ENCODE data around the gene ICAM4.

ICAM4 gene

GRCh38 chr19:10252707-10253106 is 34.0 kb upstream of the ICAM4 start:
- peaks cover 24% of the 10 kb centered on the region; the same call in 1 of the 2 replicates for H4K20me1 ChIP-seq
- peaks cover 45% of the 10 kb centered on the region for H3K36me3 ChIP-seq
- H3K27ac ChIP-seq = peak overlapping the region; percentile 85

GRCh38 chr19:10254244-10254643 is 32.5 kb upstream of the ICAM4 start:
- Histone ChIP-seq H3K4me2 (no peak overlapping the region), H3K27me3 (no peaks in the 10 kb centered on the region), H4K20me1 (peaks cover 36% of the 10 kb centered on the region; the same call in 1 of the 2 replicates), H3K4me3 (no peak overlapping the region), H3K9me3 (no peaks in the 10 kb centered on the region), H3K9ac (no peak overlapping the region), H3K4me1 (peaks cover 34% of the 10 kb centered on the region), H3K27ac (no peak overlapping the region), H3K36me3 (peaks cover 60% of the 10 kb centered on the region)
- no peak for TF ChIP-seq Cebpa-rat (IDR thresholded peaks at IDR 0.05)

More at GRCh38 chr19:10252707-10253106, 34.0 kb upstream of the ICAM4 start:
- Histone ChIP-seq H3K27me3 (no peaks in the 10 kb centered on the region), H3K9ac (peak overlapping the region; percentile 89), H3K4me2 (peak overlapping the region; percentile 96), H3K4me3 (peak overlapping the region; percentile 89), H3K4me1 (peaks cover 49% of the 10 kb centered on the region), H3K9me3 (no peaks in the 10 kb centered on the region)
- TF ChIP-seq Cebpa-rat (IDR thresholded peaks at IDR 0.05) = no peak

- Histone ChIP-seq H3K4me2 (no peak overlapping the region), H3K27ac (no peak overlapping the region), H4K20me1 (peaks cover 36% of the 10 kb centered on the region; the same call in 1 of the 2 replicates), H3K4me1 (peaks cover 30% of the 10 kb centered on the region), H3K27me3 (no peaks in the 10 kb centered on the region), H3K36me3 (peaks cover 70% of the 10 kb centered on the region), H3K9me3 (no peaks in the 10 kb centered on the region), H3K4me3 (no peak overlapping the region), H3K9ac (no peak overlapping the region)
- no peak for TF ChIP-seq Cebpa-rat (IDR thresholded peaks at IDR 0.05)
Observed at GRCh38 chr19:10255358-10255757, 31.4 kb upstream of the ICAM4 start.

- Histone ChIP-seq H3K36me3 (peaks cover 71% of the 10 kb centered on the region), H3K4me3 (no peak overlapping the region), H3K4me2 (no peak overlapping the region), H4K20me1 (peaks cover 36% of the 10 kb centered on the region; the same call in 1 of the 2 replicates), H3K27ac (no peak overlapping the region), H3K9me3 (no peaks in the 10 kb centered on the region), H3K27me3 (no peaks in the 10 kb centered on the region), H3K9ac (no peak overlapping the region), H3K4me1 (peaks cover 26% of the 10 kb centered on the region)
- TF ChIP-seq Cebpa-rat (IDR thresholded peaks at IDR 0.05) = no peak
Observed at GRCh38 chr19:10256551-10256950, 30.2 kb upstream of the ICAM4 start.

GRCh38 chr19:10256970-10257615 is 29.7 kb upstream of the ICAM4 start:
- no peak for TF ChIP-seq Cebpa-rat (IDR thresholded peaks at IDR 0.05)
- peaks cover 36% of the 10 kb centered on the region; the same call in 1 of the 2 replicates for H4K20me1 ChIP-seq
- H3K27ac ChIP-seq = no peak overlapping the region
- no peak overlapping the region for H3K9ac ChIP-seq
- H3K27me3 ChIP-seq = no peaks in the 10 kb centered on the region
- H3K4me1 ChIP-seq = peaks cover 26% of the 10 kb centered on the region
- H3K9me3 ChIP-seq = no peaks in the 10 kb centered on the region
- H3K4me2 ChIP-seq = no peak overlapping the region
- H3K4me3 ChIP-seq = no peak overlapping the region
- peaks cover 71% of the 10 kb centered on the region for H3K36me3 ChIP-seq

- peaks cover 71% of the 10 kb centered on the region for H3K36me3 ChIP-seq
- H3K27me3 ChIP-seq = no peaks in the 10 kb centered on the region
- no peak overlapping the region for H3K4me3 ChIP-seq
- no peak overlapping the region for H3K4me2 ChIP-seq
- H4K20me1 ChIP-seq = peaks cover 36% of the 10 kb centered on the region; the same call in 1 of the 2 replicates
- no peak overlapping the region for H3K27ac ChIP-seq
- no peaks in the 10 kb centered on the region for H3K9me3 ChIP-seq
- TF ChIP-seq Cebpa-rat (IDR thresholded peaks at IDR 0.05) = no peak
- no peak overlapping the region for H3K9ac ChIP-seq
- H3K4me1 ChIP-seq = peaks cover 27% of the 10 kb centered on the region
Observed at GRCh38 chr19:10258080-10258710, 28.6 kb upstream of the ICAM4 start.

- no peak overlapping the region for H3K4me2 ChIP-seq
- H3K36me3 ChIP-seq = peaks cover 59% of the 10 kb centered on the region
Observed at GRCh38 chr19:10259162-10259905, 27.4 kb upstream of the ICAM4 start.

GRCh38 chr19:10260141-10260584 is 26.6 kb upstream of the ICAM4 start:
- Histone ChIP-seq H3K4me1 (peaks cover 17% of the 10 kb centered on the region), H3K9ac (no peak overlapping the region), H4K20me1 (peaks cover 25% of the 10 kb centered on the region; the same call in 1 of the 2 replicates), H3K4me2 (no peak overlapping the region), H3K36me3 (peaks cover 51% of the 10 kb centered on the region), H3K27me3 (no peaks in the 10 kb centered on the region), H3K4me3 (no peak overlapping the region), H3K27ac (no peak overlapping the region), H3K9me3 (no peaks in the 10 kb centered on the region)
- no peak for TF ChIP-seq Cebpa-rat (IDR thresholded peaks at IDR 0.05)

More at GRCh38 chr19:10259162-10259905, 27.4 kb upstream of the ICAM4 start:
- Histone ChIP-seq H3K27me3 (no peaks in the 10 kb centered on the region), H3K4me3 (no peak overlapping the region), H3K9me3 (no peaks in the 10 kb centered on the region), H4K20me1 (peaks cover 29% of the 10 kb centered on the region; the same call in 1 of the 2 replicates), H3K9ac (no peak overlapping the region), H3K27ac (no peak overlapping the region), H3K4me1 (peaks cover 18% of the 10 kb centered on the region)
- no peak for TF ChIP-seq Cebpa-rat (IDR thresholded peaks at IDR 0.05)

GRCh38 chr19:10262771-10263170 is 24.0 kb upstream of the ICAM4 start:
- Histone ChIP-seq H3K36me3 (peaks cover 26% of the 10 kb centered on the region), H3K9me3 (no peaks in the 10 kb centered on the region), H3K4me2 (0 out of 2 replicates have a peak overlapping the region, but pooled peaks have one; percentile 24), H3K27ac (no peak overlapping the region), H3K4me3 (no peak overlapping the region), H4K20me1 (peaks cover 11% of the 10 kb centered on the region; the same call in 1 of the 2 replicates), H3K27me3 (no peaks in the 10 kb centered on the region), H3K9ac (no peak overlapping the region), H3K4me1 (peaks cover 17% of the 10 kb centered on the region)
- TF ChIP-seq Cebpa-rat (IDR thresholded peaks at IDR 0.05) = no peak

Data from BLaER1 (cell line).